ENCODE measurements around the gene ZC3H7B.

The ZC3H7B gene

DNA sequence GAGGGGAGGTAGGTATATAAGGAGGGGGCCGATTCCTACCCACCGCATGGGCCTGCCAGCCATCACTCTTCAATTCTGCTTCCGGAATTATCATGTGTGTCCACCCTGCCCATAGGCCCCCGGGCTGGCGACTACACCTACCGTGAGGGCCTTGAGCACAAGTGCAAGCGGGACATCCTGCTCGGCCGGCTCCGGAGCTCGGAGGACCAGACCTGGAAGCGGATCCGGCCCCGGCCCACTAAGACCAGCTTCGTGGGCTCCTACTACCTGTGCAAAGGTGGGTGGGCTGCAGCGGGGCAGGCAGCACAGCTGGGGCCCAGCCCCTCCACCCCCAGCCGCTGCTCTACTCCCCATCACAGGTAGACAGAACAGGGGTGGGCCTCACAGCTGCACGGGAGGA lies 42.0 kb downstream of the ZC3H7B start:
- no peaks in the 10 kb centered on the region for H3K4me1 ChIP-seq (ENCODE audit: insufficient read depth, low read length, severe bottlenecking)
- no peaks in the 10 kb centered on the region for H4K20me1 ChIP-seq (ENCODE audit: insufficient read depth, low read length)

GRCh38 chr22:41343717-41344116 lies 42.4 kb downstream of the ZC3H7B start:
- no peaks in the 10 kb centered on the region for H3F3A ChIP-seq (ENCODE audit: insufficient read depth, low read length)
- H3K9ac ChIP-seq (ENCODE audit: low read length): no peak overlapping the region
- H3K4me2 ChIP-seq (ENCODE audit: low read length): no peak overlapping the region
- H2AFZ ChIP-seq (ENCODE audit: low read length): no peak overlapping the region
- no peaks in the 10 kb centered on the region for H3K9me2 ChIP-seq (ENCODE audit: low read depth, low read length)
- H3K36me3 ChIP-seq (ENCODE audit: insufficient read depth, low read length): peaks cover 62% of the 10 kb centered on the region
- H3K4me3 ChIP-seq (ENCODE audit: low read depth, low read length, poor library complexity, severe bottlenecking): no peak overlapping the region
- H3K27ac ChIP-seq (ENCODE audit: low read depth, low read length, poor library complexity, severe bottlenecking): no peak overlapping the region
- H3K27me3 ChIP-seq (ENCODE audit: insufficient read depth, low read length): no peaks in the 10 kb centered on the region
- no peaks in the 10 kb centered on the region for H3K9me3 ChIP-seq (ENCODE audit: low read length)
- no peaks in the 10 kb centered on the region for H4K20me1 ChIP-seq (ENCODE audit: insufficient read depth, low read length)
- H3K4me1 ChIP-seq (ENCODE audit: insufficient read depth, low read length, severe bottlenecking): no peaks in the 10 kb centered on the region
- H3K79me2 ChIP-seq (ENCODE audit: insufficient read depth, low read length): no peaks in the 10 kb centered on the region
- TF ChIP-seq, protein P1, sequence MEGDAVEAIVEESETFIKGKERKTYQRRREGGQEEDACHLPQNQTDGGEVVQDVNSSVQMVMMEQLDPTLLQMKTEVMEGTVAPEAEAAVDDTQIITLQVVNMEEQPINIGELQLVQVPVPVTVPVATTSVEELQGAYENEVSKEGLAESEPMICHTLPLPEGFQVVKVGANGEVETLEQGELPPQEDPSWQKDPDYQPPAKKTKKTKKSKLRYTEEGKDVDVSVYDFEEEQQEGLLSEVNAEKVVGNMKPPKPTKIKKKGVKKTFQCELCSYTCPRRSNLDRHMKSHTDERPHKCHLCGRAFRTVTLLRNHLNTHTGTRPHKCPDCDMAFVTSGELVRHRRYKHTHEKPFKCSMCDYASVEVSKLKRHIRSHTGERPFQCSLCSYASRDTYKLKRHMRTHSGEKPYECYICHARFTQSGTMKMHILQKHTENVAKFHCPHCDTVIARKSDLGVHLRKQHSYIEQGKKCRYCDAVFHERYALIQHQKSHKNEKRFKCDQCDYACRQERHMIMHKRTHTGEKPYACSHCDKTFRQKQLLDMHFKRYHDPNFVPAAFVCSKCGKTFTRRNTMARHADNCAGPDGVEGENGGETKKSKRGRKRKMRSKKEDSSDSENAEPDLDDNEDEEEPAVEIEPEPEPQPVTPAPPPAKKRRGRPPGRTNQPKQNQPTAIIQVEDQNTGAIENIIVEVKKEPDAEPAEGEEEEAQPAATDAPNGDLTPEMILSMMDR (IDR thresholded peaks at IDR 0.05; ENCODE audit: low read length): no peak
- no peak for TF ChIP-seq EZH2 (IDR thresholded peaks at IDR 0.05; ENCODE audit: borderline replicate concordance, low read length)

More for the DNA sequence above, 42.0 kb downstream of the ZC3H7B start:
- Histone ChIP-seq H3K79me2 (ENCODE audit: insufficient read depth, low read length) (no peaks in the 10 kb centered on the region), H3K36me3 (ENCODE audit: insufficient read depth, low read length) (peaks cover 58% of the 10 kb centered on the region), H3K9me2 (ENCODE audit: low read depth, low read length) (no peaks in the 10 kb centered on the region), H3K4me2 (ENCODE audit: low read length) (no peak overlapping the region), H3K9ac (ENCODE audit: low read length) (no peak overlapping the region), H2AFZ (ENCODE audit: low read length) (no peak overlapping the region), H3K4me3 (ENCODE audit: low read depth, low read length, poor library complexity, severe bottlenecking) (no peak overlapping the region), H3K9me3 (ENCODE audit: low read length) (no peaks in the 10 kb centered on the region), H3F3A (ENCODE audit: insufficient read depth, low read length) (no peaks in the 10 kb centered on the region), H3K27me3 (ENCODE audit: insufficient read depth, low read length) (no peaks in the 10 kb centered on the region), H3K27ac (ENCODE audit: low read depth, low read length, poor library complexity, severe bottlenecking) (no peak overlapping the region)
- TF ChIP-seq EZH2 (IDR thresholded peaks at IDR 0.05; ENCODE audit: borderline replicate concordance, low read length): no peak

DNA sequence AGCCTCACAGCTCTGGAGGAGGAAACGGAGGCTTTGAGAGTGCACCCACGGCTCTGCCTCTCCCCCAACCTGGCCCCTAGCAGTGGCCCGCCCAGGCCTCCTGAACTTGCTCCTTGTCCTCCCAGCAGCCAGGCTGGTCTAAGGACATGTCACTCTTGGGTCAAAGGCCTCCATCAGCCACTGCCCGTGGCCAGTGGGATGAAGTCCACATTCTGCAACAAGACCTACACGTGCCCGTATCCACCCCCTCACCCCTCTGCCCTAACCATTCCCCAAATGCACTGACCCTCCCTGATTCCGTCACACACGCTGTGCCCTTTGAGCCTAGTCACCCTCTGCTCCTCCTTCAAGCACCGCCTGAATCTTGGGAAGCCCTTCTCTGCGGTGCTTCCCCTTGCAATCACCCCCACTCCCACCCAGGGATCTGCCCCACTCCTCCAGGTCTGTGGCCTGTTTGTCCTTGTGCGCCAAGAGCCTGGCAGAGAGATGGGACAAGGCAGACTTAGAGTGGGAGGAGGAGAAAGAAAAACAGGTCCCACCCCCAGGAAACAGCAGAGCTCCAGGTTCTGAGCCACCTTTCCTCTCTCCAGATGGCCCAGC lies 43.0 kb downstream of the ZC3H7B start:
- no peak overlapping the region for H3K27ac ChIP-seq (ENCODE audit: low read depth, low read length, poor library complexity, severe bottlenecking)
- H3K79me2 ChIP-seq (ENCODE audit: insufficient read depth, low read length): no peaks in the 10 kb centered on the region
- no peaks in the 10 kb centered on the region for H3F3A ChIP-seq (ENCODE audit: insufficient read depth, low read length)
- H3K4me3 ChIP-seq (ENCODE audit: low read depth, low read length, poor library complexity, severe bottlenecking): no peak overlapping the region
- no peak overlapping the region for H2AFZ ChIP-seq (ENCODE audit: low read length)
- no peaks in the 10 kb centered on the region for H3K9me2 ChIP-seq (ENCODE audit: low read depth, low read length)
- H3K27me3 ChIP-seq (ENCODE audit: insufficient read depth, low read length): no peaks in the 10 kb centered on the region
- TF ChIP-seq EZH2 (IDR thresholded peaks at IDR 0.05; ENCODE audit: borderline replicate concordance, low read length): no peak
- TF ChIP-seq, protein P1 (IDR thresholded peaks at IDR 0.05; ENCODE audit: low read length): no peak
- H3K36me3 ChIP-seq (ENCODE audit: insufficient read depth, low read length): peaks cover 63% of the 10 kb centered on the region
- H3K4me1 ChIP-seq (ENCODE audit: insufficient read depth, low read length, severe bottlenecking): no peaks in the 10 kb centered on the region
- H3K9me3 ChIP-seq (ENCODE audit: low read length): no peaks in the 10 kb centered on the region
- no peaks in the 10 kb centered on the region for H4K20me1 ChIP-seq (ENCODE audit: insufficient read depth, low read length)
- H3K4me2 ChIP-seq (ENCODE audit: low read length): no peak overlapping the region
- H3K9ac ChIP-seq (ENCODE audit: low read length): no peak overlapping the region

DNA sequence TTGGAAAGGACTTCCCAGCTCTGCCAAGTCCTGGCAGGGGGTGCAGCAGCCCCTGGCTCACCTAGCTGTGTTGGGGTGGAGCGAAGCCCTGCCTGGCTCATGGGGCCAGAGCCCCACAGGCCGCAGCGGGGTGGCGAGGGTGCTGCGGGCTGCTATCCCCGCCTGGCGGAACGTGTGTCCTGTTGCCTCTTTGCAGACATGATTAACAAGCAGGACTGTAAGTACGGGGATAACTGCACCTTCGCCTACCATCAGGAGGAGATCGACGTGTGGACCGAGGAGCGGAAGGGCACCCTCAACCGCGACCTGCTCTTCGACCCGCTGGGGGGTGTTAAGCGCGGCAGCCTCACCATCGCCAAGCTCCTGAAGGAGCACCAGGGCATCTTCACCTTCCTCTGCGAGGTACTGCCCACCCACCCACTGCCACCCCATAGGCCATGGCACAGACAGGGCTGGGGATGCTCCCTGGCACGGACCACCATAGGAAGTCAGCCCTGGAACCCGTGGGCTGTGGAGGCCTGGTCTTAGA lies 44.5 kb downstream of the ZC3H7B start:
- no peaks in the 10 kb centered on the region for H3K79me2 ChIP-seq (ENCODE audit: insufficient read depth, low read length)
- no peaks in the 10 kb centered on the region for H3K9me3 ChIP-seq (ENCODE audit: low read length)
- no peak overlapping the region for H3K27ac ChIP-seq (ENCODE audit: low read depth, low read length, poor library complexity, severe bottlenecking)
- no peaks in the 10 kb centered on the region for H4K20me1 ChIP-seq (ENCODE audit: insufficient read depth, low read length)
- no peaks in the 10 kb centered on the region for H3F3A ChIP-seq (ENCODE audit: insufficient read depth, low read length)
- TF ChIP-seq EZH2 (IDR thresholded peaks at IDR 0.05; ENCODE audit: borderline replicate concordance, low read length): no peak
- TF ChIP-seq, protein P1 (IDR thresholded peaks at IDR 0.05; ENCODE audit: low read length): no peak
- H2AFZ ChIP-seq (ENCODE audit: low read length): no peak overlapping the region
- no peaks in the 10 kb centered on the region for H3K27me3 ChIP-seq (ENCODE audit: insufficient read depth, low read length)
- H3K36me3 ChIP-seq (ENCODE audit: insufficient read depth, low read length): peaks cover 68% of the 10 kb centered on the region
- H3K9ac ChIP-seq (ENCODE audit: low read length): no peak overlapping the region
- no peak overlapping the region for H3K4me3 ChIP-seq (ENCODE audit: low read depth, low read length, poor library complexity, severe bottlenecking)
- H3K9me2 ChIP-seq (ENCODE audit: low read depth, low read length): no peaks in the 10 kb centered on the region
- no peaks in the 10 kb centered on the region for H3K4me1 ChIP-seq (ENCODE audit: insufficient read depth, low read length, severe bottlenecking)
- no peak overlapping the region for H3K4me2 ChIP-seq (ENCODE audit: low read length)

Data from OCI-LY1 (cell line).